K562 (cell line): Measurements from ENCODE around the gene URM1.

Experiments
- CHD2 ChIP-seq: IDR thresholded peaks from 2 replicates; pipeline ENCODE4 v1.6.1; 2011; ENCODE audit warnings: low read depth, low read length
- FOXK2 ChIP-seq, 2 experiments: fragments of 450-650 bp; IDR thresholded peaks in 1 of 2; conservative IDR thresholded peaks in 1 of 2; 2 replicates each; pipeline ENCODE4 v1.6.1; 2016; ENCODE audit warnings: low read depth in 2 of 2, mild to moderate bottlenecking in 1 of 2
- SRSF9 ChIP-seq: fragments of 200-400 bp; formaldehyde crosslinking; IDR thresholded peaks from 2 replicates; pipeline ENCODE4 v1.6.1; 2017; ENCODE audit warnings: low read depth, low read length, borderline replicate concordance
- TCF7 ChIP-seq: sonication (generic); IDR thresholded peaks from 2 replicates; pipeline ENCODE4 v1.6.1; 2016; ENCODE audit warnings: antibody characterized with exemption, borderline replicate concordance
- TCFL5 ChIP-seq: fragments of 250-450 bp; sonication (Bioruptor Pico); conservative IDR thresholded peaks from 2 replicates; pipeline ENCODE4 v1.6.1; 2021; ENCODE audit warnings: mild to moderate bottlenecking, moderate library complexity, matching md5 sums
- TSC22D4 ChIP-seq: fragments of 450-650 bp; IDR thresholded peaks from 2 replicates; pipeline ENCODE4 v1.6.1; 2016; ENCODE audit warnings: missing genetic modification characterization, missing biosample characterization, control low read depth
- WHSC1 ChIP-seq: IDR thresholded peaks from one replicate; pipeline ENCODE4 v1.6.1; 2012; ENCODE audit warnings: low read length, control low read depth, inconsistent platforms

DNA sequence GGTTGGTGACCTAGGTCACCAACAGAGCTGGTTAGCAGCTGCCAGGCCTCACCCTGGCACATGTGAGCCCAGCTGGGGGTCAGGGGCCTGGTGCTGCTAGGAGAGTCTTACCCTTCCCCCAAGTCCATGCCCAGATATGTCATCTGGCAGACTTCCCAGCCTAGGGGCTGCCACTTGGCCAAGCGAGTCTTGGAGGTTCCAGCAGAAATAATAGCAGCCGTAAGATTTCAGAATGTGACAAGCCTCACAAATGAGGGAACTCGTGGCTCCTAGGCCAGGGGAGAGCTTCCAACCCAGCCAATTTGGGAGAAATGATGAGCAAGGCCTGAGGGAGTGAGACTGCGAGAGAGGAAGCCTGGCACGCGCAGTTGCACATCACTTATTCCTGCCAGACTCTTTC is 11.1 kb downstream of the URM1 start:
- no peak for TF ChIP-seq WHSC1
- TF ChIP-seq TSC22D4, result no peak
- TF ChIP-seq CHD2, result no peak
- no peak for TF ChIP-seq TCFL5 (CRISPR knock-in tag)
- no peak for TF ChIP-seq SRSF9
- no peak for TF ChIP-seq FOXK2 (conservative IDR thresholded peaks at IDR 0.05 in 1 of 2, IDR thresholded peaks at IDR 0.05 in 1 of 2; ENCODE audit: low read depth in 2 of 2)
- no peak for TF ChIP-seq TCF7
